SK-N-SH (cell line): ENCODE results near the gene NSG2. TPM values are rescaled to one million over a fixed set of nuclear protein-coding genes. Genes with fewer than 3 reads are reported as not detected.

Experiments used
- CTCF ChIA-PET: fragments of 300-600, 350-600 bp; formaldehyde crosslinking; extraction: SDS; loops from one replicate; lab custom pipeline; 2021; lab: Yijun Ruan, JAX
- POLR2A ChIA-PET: fragments of 350-600 bp; sonication (Branson Sonifier 250); formaldehyde crosslinking; extraction: SDS; loops from one replicate; lab custom pipeline; 2020; ENCODE audit warnings: antibody characterized with exemption, inconsistent platforms; lab: Yijun Ruan, JAX
- DNase-seq: peaks from one replicate; pipeline ENCODE4 v3.0.0; 2012
- H2AFZ ChIP-seq: fragments of 200-600 bp; sonication (generic); 2 replicates; pipeline ENCODE4 v1.8.1; 2016; ENCODE audit warnings: antibody characterized with exemption, mild to moderate bottlenecking, low read depth
- H3F3A ChIP-seq: fragments of 200-600 bp; sonication (generic); replicated peaks from 2 replicates; pipeline ENCODE3; 2016; ENCODE audit warnings: antibody characterized with exemption, mild to moderate bottlenecking; ENCODE audit not compliant: insufficient read depth
- H3K27ac ChIP-seq, 2 experiments: fragments of 200-500 bp in 1 of 2; fragments of 200-600 bp in 1 of 2; sonication (Bioruptor generic) in 1 of 2; sonication (generic), shearing (Covaris generic) in 1 of 2; 2 replicates each; pipeline versions ENCODE4 v1.5.1 to v1.6.1; 2014 to 2016; ENCODE audit warnings: low read depth in 2 of 2, inconsistent platforms in 1 of 2, low read length in 1 of 2, mild to moderate bottlenecking in 1 of 2, mixed read lengths in 1 of 2
- H3K27me3 ChIP-seq: fragments of 200-600 bp; sonication (generic), shearing (Covaris generic); 2 replicates; pipeline ENCODE4 v1.6.1; 2016; ENCODE audit warnings: mixed run types; ENCODE audit not compliant: insufficient read depth
- H3K36me3 ChIP-seq, 2 experiments: fragments of 200-500 bp in 1 of 2; fragments of 200-600 bp in 1 of 2; sonication (Bioruptor generic) in 1 of 2; sonication (generic) in 1 of 2; replicated peaks in 1 of 2; 2 replicates each; pipeline versions ENCODE3 to v1.5.1; 2014 to 2016; ENCODE audit warnings: low read length in 1 of 2, mild to moderate bottlenecking in 1 of 2; ENCODE audit not compliant: insufficient read depth in 2 of 2, control insufficient read depth in 1 of 2
- H3K4me1 ChIP-seq, 2 experiments: fragments of 200-500 bp in 1 of 2; fragments of 200-600 bp in 1 of 2; sonication (Bioruptor generic) in 1 of 2; sonication (generic), shearing (Covaris generic) in 1 of 2; 2 replicates each; pipeline versions ENCODE4 v1.5.1 to v1.6.1; 2014 to 2016; ENCODE audit warnings: low read depth in 1 of 2, low read length in 1 of 2, mixed run types in 1 of 2; ENCODE audit not compliant: insufficient read depth in 2 of 2, control insufficient read depth in 1 of 2
- H3K4me2 ChIP-seq: fragments of 200-600 bp; sonication (generic), shearing (Covaris generic); 2 replicates; pipeline ENCODE4 v1.6.1; 2017; ENCODE audit warnings: mixed run types
- H3K4me3 ChIP-seq, 2 experiments: fragments of 200-500 bp in 1 of 2; fragments of 200-600 bp in 1 of 2; sonication (Bioruptor generic) in 1 of 2; sonication (generic), shearing (Covaris generic) in 1 of 2; 2 replicates each; pipeline versions ENCODE4 v1.5.1 to v1.8.1; 2014 to 2016; ENCODE audit warnings: low read depth in 2 of 2, inconsistent platforms in 1 of 2, low read length in 1 of 2, mild to moderate bottlenecking in 1 of 2, mixed read lengths in 1 of 2, moderate library complexity in 1 of 2
- H3K79me2 ChIP-seq: fragments of 200-600 bp; sonication (generic); 2 replicates; pipeline ENCODE4 v1.8.1; 2017; ENCODE audit warnings: mild to moderate bottlenecking; ENCODE audit not compliant: insufficient read depth
- H3K9ac ChIP-seq: fragments of 200-600 bp; sonication (generic); 2 replicates; pipeline ENCODE4 v1.6.1; 2017; ENCODE audit warnings: mixed run types
- H3K9me2 ChIP-seq: fragments of 200-600 bp; sonication (generic); 2 replicates; pipeline ENCODE4 v1.6.1; 2017; ENCODE audit warnings: mixed run types
- H3K9me3 ChIP-seq: fragments of 200-600 bp; sonication (generic); 2 replicates; pipeline ENCODE4 v1.6.1; 2017; ENCODE audit warnings: mixed run types, mild to moderate bottlenecking, moderate library complexity
- H4K20me1 ChIP-seq: fragments of 200-600 bp; sonication (generic); 2 replicates; pipeline ENCODE4 v1.6.1; 2017; ENCODE audit warnings: mild to moderate bottlenecking, mixed run types; ENCODE audit not compliant: insufficient read depth
- CHD2 ChIP-seq: fragments of 150-350 bp; IDR thresholded peaks from 2 replicates; pipeline ENCODE4 v1.6.1; 2018; ENCODE audit warnings: low read length; ENCODE audit not compliant: partially characterized antibody
- ELF1 ChIP-seq: IDR thresholded peaks from 2 replicates; pipeline ENCODE4 v1.4.0; 2012
- EP300 ChIP-seq, 2 experiments: IDR thresholded peaks; 2 replicates each; pipeline versions ENCODE4 v1.4.0 to v1.6.1; 2012; ENCODE audit warnings: borderline replicate concordance in 1 of 2, low read depth in 1 of 2, low read length in 1 of 2
- EZH2phosphoT487 ChIP-seq: fragments of 200-600 bp; sonication (generic); IDR thresholded peaks from 2 replicates; pipeline ENCODE4 v1.6.1; 2017; ENCODE audit warnings: low read depth, mixed run types, mild to moderate bottlenecking, antibody characterized with exemption, moderate library complexity, borderline replicate concordance
- FOXM1 ChIP-seq: IDR thresholded peaks from 2 replicates; pipeline ENCODE4 v1.4.0; 2012; ENCODE audit warnings: low read depth, mild to moderate bottlenecking
- GABPA ChIP-seq: IDR thresholded peaks from 2 replicates; pipeline ENCODE4 v1.4.0; 2012; ENCODE audit warnings: low read depth, mild to moderate bottlenecking
- IRF3 ChIP-seq: fragments of 150-350 bp; IDR thresholded peaks from 2 replicates; pipeline ENCODE4 v1.6.1; 2016; ENCODE audit warnings: mild to moderate bottlenecking, low read depth, low read length
- MEF2A ChIP-seq: IDR thresholded peaks from 2 replicates; pipeline ENCODE4 v1.4.0; 2012; ENCODE audit warnings: low read depth, borderline replicate concordance
- MXI1 ChIP-seq: IDR thresholded peaks from 2 replicates; pipeline ENCODE4 v1.6.1; 2012; ENCODE audit warnings: mild to moderate bottlenecking, low read depth, low read length, improper control_type of control experiment
- RCOR1 ChIP-seq: fragments of 150-350 bp; IDR thresholded peaks from 2 replicates; pipeline ENCODE4 v1.6.1; 2017; ENCODE audit warnings: antibody characterized with exemption, low read length
- RXRA ChIP-seq: IDR thresholded peaks from 2 replicates; pipeline ENCODE4 v1.4.0; 2012; ENCODE audit warnings: low read depth, mild to moderate bottlenecking, borderline replicate concordance
- SIN3A ChIP-seq: IDR thresholded peaks from 2 replicates; pipeline ENCODE4 v1.6.1; 2012; ENCODE audit warnings: low read depth, mild to moderate bottlenecking, low read length, moderate library complexity, borderline replicate concordance
- USF2 ChIP-seq: fragments of 150-350 bp; IDR thresholded peaks from 2 replicates; pipeline ENCODE4 v1.6.1; 2017; ENCODE audit warnings: antibody characterized with exemption, low read length, low read depth, borderline replicate concordance
- YY1 ChIP-seq: IDR thresholded peaks from 2 replicates; pipeline ENCODE4 v1.4.0; 2012; ENCODE audit warnings: low read depth, mild to moderate bottlenecking
- WGBS: methylation state at CpG from one replicate; pipeline ENCODE4 v1.1.6; 2017; ENCODE audit warnings: low lambda C conversion rate; 5-methylcytosine and 5-hydroxymethylcytosine counted together
- polyA plus RNA-seq, 3 experiments: library from polyadenylated mRNA; depleted of rRNA; stranded (reverse); fragments of >200 nt; gene quantifications; 2 replicates each; pipeline ENCODE4 v1.2.3, GENCODE V29; 2012
- TF ChIP-seq, protein P1 (sequence below): IDR thresholded peaks from 2 replicates; pipeline ENCODE4 v1.4.0; 2012; ENCODE audit warnings: low read depth, borderline replicate concordance
- TF ChIP-seq, protein P2 (sequence below): IDR thresholded peaks from 2 replicates; pipeline ENCODE4 v1.4.0; 2012; ENCODE audit warnings: low read depth
- TF ChIP-seq, protein P3 (sequence below): IDR thresholded peaks from 2 replicates; pipeline ENCODE4 v1.6.1; 2012; ENCODE audit warnings: mild to moderate bottlenecking, low read depth, low read length, moderate library complexity

The NSG2 gene
- polyA plus RNA-seq, 1 of the 3 experiments (the other 2 are of a cell fraction): 4.3 TPM

GRCh38 chr5:174139623-174140022 lies 94.1 kb downstream of the NSG2 start (continued):
- TF ChIP-seq, protein P1, sequence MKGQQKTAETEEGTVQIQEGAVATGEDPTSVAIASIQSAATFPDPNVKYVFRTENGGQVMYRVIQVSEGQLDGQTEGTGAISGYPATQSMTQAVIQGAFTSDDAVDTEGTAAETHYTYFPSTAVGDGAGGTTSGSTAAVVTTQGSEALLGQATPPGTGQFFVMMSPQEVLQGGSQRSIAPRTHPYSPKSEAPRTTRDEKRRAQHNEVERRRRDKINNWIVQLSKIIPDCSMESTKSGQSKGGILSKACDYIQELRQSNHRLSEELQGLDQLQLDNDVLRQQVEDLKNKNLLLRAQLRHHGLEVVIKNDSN: no peak
- TF ChIP-seq USF2 (no peak), IRF3 (no peak)

- Histone ChIP-seq H3K4me3 (no peak overlapping the region), H3K9ac (no peak overlapping the region), H3K27ac (no peak overlapping the region), H3F3A (no peaks in the 10 kb centered on the region), H3K27me3 (no peaks in the 10 kb centered on the region), H3K36me3 (no peaks in the 10 kb centered on the region), H4K20me1 (no peaks in the 10 kb centered on the region), H3K9me3 (no peaks in the 10 kb centered on the region), H3K4me2 (no peak overlapping the region), H3K9me2 (no peaks in the 10 kb centered on the region), H3K79me2 (no peaks in the 10 kb centered on the region), H2AFZ (no peak overlapping the region), H3K4me1 (peaks cover 0 to 8% of the 10 kb centered on the region in 2 experiments; a peak in 1 of 4 replicates)
- WGBS: 36% methylated on average over 5 of the region's 5 CpGs
- no peak for DNase-seq
- ChIA-PET POLR2A (no interaction called here), CTCF (no interaction called here)
- TF ChIP-seq, protein P2, sequence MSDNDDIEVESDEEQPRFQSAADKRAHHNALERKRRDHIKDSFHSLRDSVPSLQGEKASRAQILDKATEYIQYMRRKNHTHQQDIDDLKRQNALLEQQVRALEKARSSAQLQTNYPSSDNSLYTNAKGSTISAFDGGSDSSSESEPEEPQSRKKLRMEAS: no peak
- TF ChIP-seq RCOR1 (no peak), ELF1 (no peak)
Measured at GRCh38 chr5:174140452-174141020, 95.0 kb downstream of the NSG2 start.

DNA sequence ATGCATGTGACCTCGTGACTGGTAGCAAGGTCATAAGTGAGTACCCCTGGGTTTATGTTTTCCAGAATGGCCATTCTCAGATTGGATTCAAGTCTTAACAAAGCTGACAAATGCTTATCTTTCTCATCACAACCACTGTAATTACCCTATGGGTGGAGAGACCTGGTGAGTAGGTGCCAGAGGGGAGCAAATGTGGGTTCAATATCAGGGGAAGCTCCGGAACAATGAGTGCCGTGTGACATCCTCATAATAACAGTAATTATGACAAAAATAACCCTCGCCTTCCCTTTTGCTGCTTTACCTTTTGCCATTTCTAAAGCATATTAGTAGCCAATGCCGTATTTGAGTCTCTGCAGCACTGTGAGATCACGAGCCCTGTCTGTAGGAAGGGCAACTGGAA lies 95.9 kb downstream of the NSG2 start:
- H3K4me2 ChIP-seq: no peak overlapping the region
- CTCF ChIA-PET: no interaction called here
- no peaks in the 10 kb centered on the region for H3K9me3 ChIP-seq
- POLR2A ChIA-PET: no interaction called here
- H3F3A ChIP-seq: no peaks in the 10 kb centered on the region
- no peak overlapping the region for H3K27ac ChIP-seq
- H3K79me2 ChIP-seq: no peaks in the 10 kb centered on the region
- no peak overlapping the region for H3K9ac ChIP-seq
- H2AFZ ChIP-seq: no peak overlapping the region
- peaks cover 0 to 15% of the 10 kb centered on the region in 2 experiments; a peak in 2 of 4 replicates for H3K4me1 ChIP-seq
- DNase-seq: no peak
- 51% methylated on average over 6 of the region's 6 CpGs for WGBS
- no peaks in the 10 kb centered on the region for H3K36me3 ChIP-seq
- no peaks in the 10 kb centered on the region for H3K9me2 ChIP-seq
- H3K4me3 ChIP-seq: no peak overlapping the region
- H3K27me3 ChIP-seq: no peaks in the 10 kb centered on the region
- no peaks in the 10 kb centered on the region for H4K20me1 ChIP-seq
- TF ChIP-seq MXI1 (no peak), SIN3A (no peak), FOXM1 (no peak), YY1 (no peak), MEF2A (no peak), GABPA (no peak), EP300 (IDR thresholded peaks at IDR 0.05; ENCODE audit: borderline replicate concordance in 1 of 2, low read depth in 1 of 2, low read length in 1 of 2) (no peak), EZH2phosphoT487 (no peak), RXRA (no peak), ELF1 (no peak), CHD2 (no peak)
- TF ChIP-seq, protein P2: no peak
- TF ChIP-seq, protein P3, sequence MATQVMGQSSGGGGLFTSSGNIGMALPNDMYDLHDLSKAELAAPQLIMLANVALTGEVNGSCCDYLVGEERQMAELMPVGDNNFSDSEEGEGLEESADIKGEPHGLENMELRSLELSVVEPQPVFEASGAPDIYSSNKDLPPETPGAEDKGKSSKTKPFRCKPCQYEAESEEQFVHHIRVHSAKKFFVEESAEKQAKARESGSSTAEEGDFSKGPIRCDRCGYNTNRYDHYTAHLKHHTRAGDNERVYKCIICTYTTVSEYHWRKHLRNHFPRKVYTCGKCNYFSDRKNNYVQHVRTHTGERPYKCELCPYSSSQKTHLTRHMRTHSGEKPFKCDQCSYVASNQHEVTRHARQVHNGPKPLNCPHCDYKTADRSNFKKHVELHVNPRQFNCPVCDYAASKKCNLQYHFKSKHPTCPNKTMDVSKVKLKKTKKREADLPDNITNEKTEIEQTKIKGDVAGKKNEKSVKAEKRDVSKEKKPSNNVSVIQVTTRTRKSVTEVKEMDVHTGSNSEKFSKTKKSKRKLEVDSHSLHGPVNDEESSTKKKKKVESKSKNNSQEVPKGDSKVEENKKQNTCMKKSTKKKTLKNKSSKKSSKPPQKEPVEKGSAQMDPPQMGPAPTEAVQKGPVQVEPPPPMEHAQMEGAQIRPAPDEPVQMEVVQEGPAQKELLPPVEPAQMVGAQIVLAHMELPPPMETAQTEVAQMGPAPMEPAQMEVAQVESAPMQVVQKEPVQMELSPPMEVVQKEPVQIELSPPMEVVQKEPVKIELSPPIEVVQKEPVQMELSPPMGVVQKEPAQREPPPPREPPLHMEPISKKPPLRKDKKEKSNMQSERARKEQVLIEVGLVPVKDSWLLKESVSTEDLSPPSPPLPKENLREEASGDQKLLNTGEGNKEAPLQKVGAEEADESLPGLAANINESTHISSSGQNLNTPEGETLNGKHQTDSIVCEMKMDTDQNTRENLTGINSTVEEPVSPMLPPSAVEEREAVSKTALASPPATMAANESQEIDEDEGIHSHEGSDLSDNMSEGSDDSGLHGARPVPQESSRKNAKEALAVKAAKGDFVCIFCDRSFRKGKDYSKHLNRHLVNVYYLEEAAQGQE: no peak
